Activated CD8-positive, alpha-beta memory T cell treated with anti-CD3 and anti-CD28 coated beads, Interleukin-2, amount 50 U/mL, for 4 hours (primary cell): ENCODE results near the gene MUC13.
A peak's percentile ranks its signal among the peaks of the same experiment; 100 is the strongest.

ENCODE experiments used
- DNase-seq: peaks from one replicate; pipeline ENCODE4 v3.0.0-alpha.2; 2020

The MUC13 gene

GRCh38 chr3:124893526-124893925 is 41.0 kb downstream of the MUC13 start:
- DNase-seq, result no peak

- no peak for DNase-seq
Observed at GRCh38 chr3:124890573-124891190, 43.9 kb downstream of the MUC13 start.

GRCh38 chr3:124888482-124889441 is 45.8 kb downstream of the MUC13 start:
- DNase-seq, result no peak

GRCh38 chr3:124887932-124888298 is 46.6 kb downstream of the MUC13 start:
- no peak for DNase-seq

GRCh38 chr3:124887177-124887931 is 47.2 kb downstream of the MUC13 start, which contains the start of gene ITGB5:
Gene ITGB5, minus strand, starts transcription at chr3:124887365. Its CDS starts 365 bp downstream, at chr3:124887000.
- peak; percentile 30 for DNase-seq

- DNase-seq, result peak; percentile 46
Observed at GRCh38 chr3:124886168-124887056, 48.1 kb downstream of the MUC13 start.

GRCh38 chr3:124885466-124886167 is 48.9 kb downstream of the MUC13 start:
- DNase-seq, result no peak

GRCh38 chr3:124884474-124885101 is 50.0 kb downstream of the MUC13 start:
- no peak for DNase-seq

- DNase-seq, result no peak
Observed at GRCh38 chr3:124883766-124884473, 50.6 kb downstream of the MUC13 start.

- no peak for DNase-seq
Observed at GRCh38 chr3:124882816-124883747, 51.5 kb downstream of the MUC13 start.

- DNase-seq, result no peak
Observed at GRCh38 chr3:124881976-124882697, 52.4 kb downstream of the MUC13 start.

GRCh38 chr3:124879337-124879680 is 55.2 kb downstream of the MUC13 start:
- no peak for DNase-seq

- no peak for DNase-seq
Observed at GRCh38 chr3:124878561-124879336, 55.8 kb downstream of the MUC13 start.

GRCh38 chr3:124877674-124878073 is 56.9 kb downstream of the MUC13 start:
- DNase-seq, result no peak

- DNase-seq, result no peak
Observed at GRCh38 chr3:124876401-124876878, 58.1 kb downstream of the MUC13 start.

- no peak for DNase-seq
Observed at GRCh38 chr3:124873226-124873625, 61.3 kb downstream of the MUC13 start.

GRCh38 chr3:124867511-124867910 is 67.0 kb downstream of the MUC13 start:
- no peak for DNase-seq

- DNase-seq, result no peak
Observed at GRCh38 chr3:124862006-124862405, 72.5 kb downstream of the MUC13 start.
